ENCODE data around the gene TBC1D32.

The TBC1D32 gene

DNA sequence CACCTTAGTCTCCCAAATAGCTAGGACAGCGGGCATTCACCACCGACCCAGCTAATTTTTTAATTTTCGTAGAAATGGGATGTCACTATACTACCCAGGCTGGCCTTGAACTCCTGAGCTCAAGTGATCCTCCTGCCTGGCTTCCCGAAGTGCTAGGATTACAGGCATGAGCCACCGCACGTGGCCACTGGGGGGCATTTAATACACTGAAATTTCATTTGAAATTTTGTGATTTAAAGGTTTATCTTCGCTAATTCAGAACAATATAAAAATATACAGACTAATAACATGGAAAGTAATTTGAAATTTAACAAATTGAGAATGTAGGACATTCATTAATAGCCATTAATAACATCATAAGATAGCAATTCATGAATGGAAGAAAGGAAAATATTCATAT, 20.5 kb upstream of the TBC1D32 start:
- H3K4me3 ChIP-seq (ENCODE audit: low read length): no peak overlapping the region
- TF ChIP-seq CTCF (IDR thresholded peaks at IDR 0.05; ENCODE audit: insufficient read depth, low read depth, low read length, missing control alignments): peak; percentile 37
- DNase-seq (ENCODE audit: low read depth): no peak

DNA sequence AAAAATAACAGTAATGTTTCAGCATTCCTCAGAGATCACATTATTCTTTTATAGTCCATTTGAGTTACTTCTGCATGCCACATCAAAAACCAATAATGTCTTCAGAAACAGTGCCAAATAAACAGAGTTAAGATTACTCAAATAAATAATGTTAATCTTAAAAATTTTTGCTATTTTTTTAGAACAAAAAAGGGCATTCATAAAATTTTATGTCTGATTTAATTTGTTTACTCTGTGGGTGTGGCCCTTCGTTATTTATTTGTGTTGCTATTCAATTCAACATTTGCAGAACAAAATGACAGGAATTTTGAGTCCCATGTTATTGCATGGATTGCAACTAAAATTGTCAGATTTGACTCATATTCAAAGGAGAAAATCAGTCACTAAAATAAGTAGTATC, 18.7 kb upstream of the TBC1D32 start:
- no peak for TF ChIP-seq CTCF (IDR thresholded peaks at IDR 0.05; ENCODE audit: insufficient read depth, low read depth, low read length, missing control alignments)
- no peak for DNase-seq (ENCODE audit: low read depth)
- no peak overlapping the region for H3K4me3 ChIP-seq (ENCODE audit: low read length)

DNA sequence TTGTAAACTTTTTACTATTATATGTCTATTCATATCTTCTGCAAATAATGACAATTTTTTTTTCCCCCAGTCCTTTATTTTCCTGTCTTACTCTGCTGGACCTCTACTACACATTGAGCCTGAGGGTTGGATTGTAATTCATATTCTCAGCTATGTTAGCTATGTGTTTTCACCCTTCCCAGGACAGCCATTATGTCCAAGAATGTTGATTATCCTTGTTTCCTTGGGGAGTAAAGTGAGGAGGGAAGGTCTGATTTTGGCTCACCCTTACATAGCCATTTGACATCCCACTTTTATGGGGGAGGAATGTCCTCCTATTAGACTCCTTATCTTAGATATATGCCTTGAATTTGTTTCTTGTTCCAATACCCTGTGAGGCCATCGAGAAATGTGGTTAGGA, 17.6 kb upstream of the TBC1D32 start:
- H3K4me3 ChIP-seq (ENCODE audit: low read length): no peak overlapping the region
- no peak for TF ChIP-seq CTCF (IDR thresholded peaks at IDR 0.05; ENCODE audit: insufficient read depth, low read depth, low read length, missing control alignments)
- no peak for DNase-seq (ENCODE audit: low read depth)

DNA sequence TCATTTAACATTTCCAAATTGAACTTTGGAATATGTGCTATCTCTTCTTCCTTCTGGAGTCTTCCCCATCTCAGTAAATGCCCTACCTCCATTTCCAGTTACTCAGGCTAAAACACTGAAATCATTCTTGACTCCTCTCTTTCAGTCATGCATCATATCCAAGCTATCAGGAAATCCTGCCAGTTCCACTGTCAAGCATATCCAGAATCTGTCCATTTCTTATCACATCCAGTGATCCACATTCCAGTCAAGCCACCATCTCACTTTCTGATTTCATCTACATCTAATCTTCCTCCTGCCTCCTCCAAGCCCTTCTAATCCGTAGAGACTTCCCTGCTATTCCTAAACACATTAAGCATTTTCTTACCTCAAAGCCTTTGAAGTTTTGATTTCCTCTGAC, 15.3 kb upstream of the TBC1D32 start:
- no peak for TF ChIP-seq CTCF (IDR thresholded peaks at IDR 0.05; ENCODE audit: insufficient read depth, low read depth, low read length, missing control alignments)
- DNase-seq (ENCODE audit: low read depth): no peak
- H3K4me3 ChIP-seq (ENCODE audit: low read length): no peak overlapping the region

GRCh38 chr6:121347484-121347883, 13.2 kb upstream of the TBC1D32 start:
- H3K4me3 ChIP-seq (ENCODE audit: low read length): no peak overlapping the region
- DNase-seq (ENCODE audit: low read depth): no peak
- TF ChIP-seq CTCF (IDR thresholded peaks at IDR 0.05; ENCODE audit: insufficient read depth, low read depth, low read length, missing control alignments): no peak

- no peak for TF ChIP-seq CTCF (IDR thresholded peaks at IDR 0.05; ENCODE audit: insufficient read depth, low read depth, low read length, missing control alignments)
- no peak for DNase-seq (ENCODE audit: low read depth)
- H3K4me3 ChIP-seq (ENCODE audit: low read length): no peak overlapping the region
Observed at GRCh38 chr6:121344539-121344938, 10.3 kb upstream of the TBC1D32 start.

DNA sequence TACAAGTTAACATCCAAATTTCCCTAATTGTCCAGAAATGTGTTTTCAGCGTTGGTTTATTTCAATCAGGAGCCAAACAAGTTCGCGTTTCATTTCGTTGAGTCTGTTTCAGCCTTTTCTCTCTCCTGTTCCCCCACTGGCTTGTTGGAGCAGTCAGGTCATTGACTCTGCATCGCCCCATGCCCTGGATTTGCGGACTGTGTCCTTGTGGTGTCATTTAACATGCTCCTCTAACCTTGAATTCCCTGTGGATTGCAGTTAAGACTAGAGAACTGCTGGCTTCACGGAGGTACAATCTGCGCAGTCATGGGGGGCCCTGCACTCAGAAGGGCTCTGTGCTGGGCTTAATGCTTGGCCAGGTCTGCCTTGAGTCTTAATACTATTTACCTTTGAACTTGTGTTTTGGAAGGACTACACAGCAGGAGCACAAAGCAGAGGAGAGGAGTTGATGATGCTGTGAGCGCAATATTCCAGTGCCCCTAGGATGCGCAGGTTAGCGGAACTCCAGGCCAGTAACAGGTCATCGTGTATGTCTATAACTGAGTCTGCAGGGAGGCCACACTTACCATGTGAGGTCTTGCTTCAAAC, 5.5 kb upstream of the TBC1D32 start:
- TF ChIP-seq CTCF (IDR thresholded peaks at IDR 0.05; ENCODE audit: insufficient read depth, low read depth, low read length, missing control alignments): no peak
- H3K4me3 ChIP-seq (ENCODE audit: low read length): no peak overlapping the region

More for the DNA sequence above, 5.5 kb upstream of the TBC1D32 start:
- DNase-seq (ENCODE audit: low read depth): no peak
